ENCODE results near the gene ALOX12.
"Not testable (repeated sequence)": the region's sequence is repeated elsewhere in the genome, so short reads cannot be mapped to it uniquely, and the experiment has no call there.

- not testable (repeated sequence) for TF ChIP-seq CTCF (conservative IDR thresholded peaks at IDR 0.05; ENCODE audit: low read length); EZH2phosphoT487 (IDR thresholded peaks at IDR 0.05; ENCODE audit: borderline replicate concordance)
Measured at GRCh38 chr17:7050583-7050982, 54.7 kb downstream of the ALOX12 start.

Data from Loucy (cell line).